K562 (cell line): ENCODE measurements around the gene HOXA11. TPM values are rescaled to one million over a fixed set of nuclear protein-coding genes. Genes with fewer than 3 reads are reported as not detected.
A peak's percentile ranks its signal among the peaks of the same experiment; 100 is the strongest.

Experiments used
- ATAC-seq: fragments of 200-7000 bp; cut with Tn5 transposase; 3 replicates; pipeline ENCODE4 v1.9.1; 2020; ENCODE audit warnings: moderate library complexity
- BruUV-seq: library from RNA; stranded (reverse); fragments of 400-500 nt; replicated peaks from 2 replicates; lab custom pipeline; 2021; lab: Mats Ljungman, UMichigan
- CTCF ChIA-PET: fragments of 300-600 bp; formaldehyde crosslinking; extraction: SDS; loops from one replicate; lab custom pipeline; 2021; ENCODE audit warnings: low intra/inter-chr PET ratio; lab: Yijun Ruan, JAX
- POLR2A ChIA-PET: fragments of 300-600, 350-650 bp; sonication (Branson Sonifier 250); formaldehyde crosslinking; extraction: SDS; loops from one replicate; lab custom pipeline; 2021; ENCODE audit warnings: antibody characterized with exemption, inconsistent platforms; lab: Yijun Ruan, JAX
- DNase-seq, 4 experiments: peaks; one replicate each; pipeline versions ENCODE4 v3.0.0 to v3.0.0-alpha.2; 2011 to 2018; ENCODE audit warnings: low spot score in 3 of 4, mixed read lengths in 3 of 4; ENCODE audit errors: extremely low read depth in 1 of 4
- FAIRE-seq: peaks from 2 replicates; lab custom pipeline; 2011; peaks lifted over from hg19 to GRCh38; lab: Jason Lieb, UNC
- H2AFZ ChIP-seq: 2 replicates; pipeline ENCODE4 v1.6.0; 2011; ENCODE audit warnings: low read depth, low read length, control low read depth, inconsistent platforms
- H3K27ac ChIP-seq: fragments of 200-600 bp; 3 replicates; pipeline ENCODE4 v1.8.0; 2011; ENCODE audit warnings: low read depth, mild to moderate bottlenecking, control low read depth, inconsistent platforms, low read length, moderate library complexity, mixed read lengths; ENCODE audit errors: extremely low read depth
- H3K27me3 ChIP-seq, 2 experiments: fragments of 300-600 bp in 1 of 2; 2 replicates in 1 of 2; 3 replicates in 1 of 2; pipeline versions ENCODE4 v1.6.0 to v1.8.0; 2011; ENCODE audit warnings: inconsistent platforms in 2 of 2, low read length in 2 of 2, mild to moderate bottlenecking in 1 of 2, mixed read lengths in 1 of 2, moderate library complexity in 1 of 2; ENCODE audit not compliant: control insufficient read depth in 2 of 2, insufficient read depth in 2 of 2
- H3K36me3 ChIP-seq: fragments of 300-600 bp; 3 replicates; pipeline ENCODE4 v1.8.0; 2011; ENCODE audit warnings: mild to moderate bottlenecking, low read length, inconsistent platforms; ENCODE audit not compliant: control insufficient read depth, insufficient read depth
- H3K4me1 ChIP-seq, 2 experiments: fragments of 200-600 bp in 1 of 2; replicated peaks in 1 of 2; 2 replicates in 1 of 2; 3 replicates in 1 of 2; pipeline versions ENCODE4 v1.5.1 to v1.8.0; 2011; ENCODE audit warnings: inconsistent platforms in 2 of 2, low read length in 2 of 2, mild to moderate bottlenecking in 1 of 2, mixed read lengths in 1 of 2, moderate library complexity in 1 of 2; ENCODE audit not compliant: control insufficient read depth in 2 of 2, insufficient read depth in 2 of 2
- H3K4me2 ChIP-seq: 2 replicates; pipeline ENCODE4 v1.6.1; 2011; ENCODE audit warnings: low read length, control low read depth, inconsistent platforms, mixed read lengths; ENCODE audit not compliant: insufficient read depth
- H3K4me3 ChIP-seq: fragments of 200-600 bp; sonication (generic), shearing (Covaris generic); 2 replicates; pipeline ENCODE4 v1.5.1; 2016; ENCODE audit warnings: control low read depth, inconsistent platforms
- H3K79me2 ChIP-seq: fragments of 200-600 bp; 3 replicates; pipeline ENCODE4 v1.8.0; 2011; ENCODE audit warnings: low read length, inconsistent platforms; ENCODE audit not compliant: control insufficient read depth, insufficient read depth
- H3K9ac ChIP-seq, 2 experiments: 2 replicates each; pipeline versions ENCODE4 v1.6.0 to v1.6.1; 2011; ENCODE audit warnings: low read depth in 2 of 2, low read length in 2 of 2, control low read depth in 1 of 2, inconsistent platforms in 1 of 2, mild to moderate bottlenecking in 1 of 2, mixed read lengths in 1 of 2; ENCODE audit not compliant: insufficient read depth in 1 of 2
- H3K9me1 ChIP-seq: one replicate; pipeline ENCODE4 v1.6.0; 2011; ENCODE audit warnings: inconsistent platforms, mild to moderate bottlenecking, low read length, moderate library complexity; ENCODE audit not compliant: control insufficient read depth, insufficient read depth
- H3K9me3 ChIP-seq: replicated peaks from 2 replicates; pipeline ENCODE4 v1.5.1; 2011; ENCODE audit warnings: low read depth, low read length, inconsistent platforms; ENCODE audit not compliant: control insufficient read depth, insufficient read depth
- H4K20me1 ChIP-seq: replicated peaks from 2 replicates; pipeline ENCODE4 v1.6.1; 2011; ENCODE audit warnings: low read length, inconsistent platforms, mixed read lengths; ENCODE audit not compliant: control insufficient read depth, insufficient read depth
- BCL6 ChIP-seq: fragments of 250-450 bp; sonication (Bioruptor Pico); IDR thresholded peaks from 2 replicates; pipeline ENCODE4 v1.4.0; 2020
- RAD21 ChIP-seq, 2 experiments: fragments of 250-450 bp in 1 of 2; fragments of 450-650 bp in 1 of 2; sonication (Bioruptor Pico) in 1 of 2; formaldehyde crosslinking in 1 of 2; IDR thresholded peaks in 1 of 2; conservative IDR thresholded peaks in 1 of 2; 2 replicates each; pipeline versions ENCODE4 v1.4.0 to v1.8.0; 2020 to 2022; ENCODE audit warnings: mild to moderate bottlenecking in 2 of 2, moderate library complexity in 1 of 2
- RB1 ChIP-seq: fragments of 450-650 bp; IDR thresholded peaks from 2 replicates; pipeline ENCODE4 v1.6.1; 2017; ENCODE audit warnings: low read depth, mild to moderate bottlenecking
- RCOR1 ChIP-seq, 2 experiments: IDR thresholded peaks; 2 replicates each; pipeline ENCODE4 v1.6.1; 2012; ENCODE audit warnings: low read depth in 2 of 2, low read length in 2 of 2, borderline replicate concordance in 1 of 2, improper control_type of control experiment in 1 of 2
- SMC3 ChIP-seq: conservative IDR thresholded peaks from 2 replicates; pipeline ENCODE4 v1.6.1; 2011; ENCODE audit warnings: low read depth, low read length, improper control_type of control experiment; ENCODE audit not compliant: insufficient read depth
- ZNF699 ChIP-seq: fragments of 250-450 bp; sonication (Bioruptor Pico); IDR thresholded peaks from 2 replicates; pipeline ENCODE4 v1.8.0; 2021; ENCODE audit warnings: mild to moderate bottlenecking, moderate library complexity; ENCODE audit not compliant: insufficient replicate concordance
- WGBS: fragments of 100-300 bp; shearing (Covaris generic); methylation state at CpG from one replicate; pipeline ENCODE4 v1.1.6; 2016; ENCODE audit warnings: low coverage, mixed read lengths; ENCODE audit not compliant: insufficient coverage; ENCODE audit errors: missing lambda C conversion rate; 5-methylcytosine and 5-hydroxymethylcytosine counted together
- in situ Hi-C: fragments of 300-500 bp; cut with MboI; formaldehyde crosslinking; loops from 4 replicates; pipeline ENCODE4 v1.15.0; 2018; ENCODE audit warnings: inconsistent platforms, mixed read lengths
- intact Hi-C: fragments of 100-400 bp; cut with micrococcal nuclease; formaldehyde crosslinking; loops from 2 replicates; pipeline ENCODE4 v1.14.2; 2022
- polyA plus RNA-seq, 8 experiments: library from polyadenylated mRNA; depleted of rRNA in 4 of 8; stranded (reverse) in 5 of 8; unstranded in 3 of 8; fragments of >200 nt; fragmentation: Nextera tagmentation in 2 of 8; fragmentation: Illumina TruSeq in 1 of 8; extraction: Ambion mirVana in 2 of 8; extraction: Trizol in 1 of 8; gene quantifications; 2 replicates each; pipeline versions ENCODE4 v1.2.1 to v1.2.3, GENCODE V29; 2011 to 2014; ENCODE audit warnings: inconsistent platforms in 1 of 8, missing spikeins in 1 of 8
- total RNA-seq, 7 experiments: library from RNA; depleted of rRNA in 6 of 7; stranded (reverse); fragments of >200 nt in 6 of 7; fragmentation: Illumina TruSeq in 2 of 7; extraction: Trizol in 2 of 7; gene quantifications; 2 replicates each; pipeline versions ENCODE4 v1.2.1 to v1.2.3, GENCODE V29; 2011 to 2021; ENCODE audit warnings: low replicate concordance in 1 of 7
- TF ChIP-seq, protein P1 (sequence below): fragments of 250-450 bp; sonication (Bioruptor Pico); IDR thresholded peaks from 2 replicates; pipeline ENCODE4 v1.8.0; 2022; ENCODE audit warnings: moderate library complexity, mild to moderate bottlenecking, inconsistent platforms
- TF ChIP-seq, protein P2 (sequence below), 3 experiments: IDR thresholded peaks in 2 of 3; conservative IDR thresholded peaks in 1 of 3; 2 replicates each; pipeline ENCODE4 v1.5.1; 2011 to 2012; ENCODE audit warnings: low read length in 3 of 3, mild to moderate bottlenecking in 3 of 3, control low read depth in 2 of 3, improper control_type of control experiment in 1 of 3, inconsistent platforms in 1 of 3, low read depth in 1 of 3, mixed read lengths in 1 of 3, moderate library complexity in 1 of 3; ENCODE audit not compliant: insufficient read depth in 2 of 3

Gene HOXA11
- total and polyA plus RNA-seq, 9 of the 15 experiments (the other 6 are each of a cell fraction or from before 2014, with no cell fraction given) = not detected

DNA sequence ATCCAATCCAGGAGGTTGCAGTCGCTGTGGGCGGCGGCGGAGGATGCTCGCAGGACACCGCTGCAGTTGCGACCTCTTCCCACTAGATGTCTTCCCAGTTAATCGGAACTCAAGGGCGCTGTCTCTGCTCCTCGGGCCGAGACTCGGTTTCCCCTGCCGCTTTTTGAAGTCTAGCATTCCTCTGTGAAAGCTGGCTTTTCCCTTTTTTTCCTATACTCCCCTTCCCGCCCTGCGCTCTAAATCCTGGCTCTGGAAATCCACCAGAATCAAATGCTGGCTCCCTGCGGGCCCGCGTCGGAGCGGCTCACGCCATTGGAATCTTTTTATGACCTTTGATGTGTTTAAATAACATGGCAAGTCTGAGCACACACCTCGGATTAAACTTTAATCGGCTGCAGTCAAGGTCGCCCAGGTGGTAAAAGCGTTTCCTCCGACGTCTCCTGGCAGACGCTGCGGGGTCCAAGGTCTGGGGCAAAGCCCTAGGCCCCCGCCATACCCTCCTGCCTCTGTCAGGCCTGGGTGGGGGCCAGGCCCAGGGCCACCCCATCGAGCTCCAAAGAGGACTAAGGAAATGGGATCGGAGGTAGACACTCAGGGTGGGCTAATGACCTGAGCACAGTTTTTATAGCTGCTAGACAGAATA is 25.5 kb upstream of the HOXA11 start:
- ChIA-PET CTCF (interaction anchor here (0.6 kb wide), 1 partner anchor 14 kb away, joined by 3 read pairs; no protein-coding TSS in a partner anchor), POLR2A (interaction anchor here (0.6 to 0.7 kb wide), 2 partner anchors 32 to 216 kb away, joined by 3 read pairs; no protein-coding TSS in a partner anchor)
- DNase-seq = peak; percentile 48 to 68 (median 64)
- Histone ChIP-seq H3K9ac (no peak overlapping the region), H3K36me3 (no peaks in the 10 kb centered on the region), H3K79me2 (no peaks in the 10 kb centered on the region), H3K27ac (no peak overlapping the region), H3K9me3 (no peaks in the 10 kb centered on the region), H2AFZ (no peak overlapping the region; the same call in 1 of the 2 replicates), H3K4me2 (no peak overlapping the region), H3K4me1 (peaks cover 0 to 15% of the 10 kb centered on the region in 2 experiments; a peak in 1 of 5 replicates), H3K4me3 (no peak overlapping the region), H3K27me3 (peaks cover 44 to 70% of the 10 kb centered on the region in 2 experiments), H4K20me1 (peaks cover 7% of the 10 kb centered on the region; the same call in 1 of the 2 replicates), H3K9me1 (no peaks in the 10 kb centered on the region)
- FAIRE-seq = peak; percentile 63
- in situ Hi-C loops (no loop called here), intact Hi-C loops (loop anchor here (2.0 to 5.0 kb wide), 2 partner anchors 367 to 452 kb away; partner anchors contain the start of gene HIBADH)
- ATAC-seq = peak; percentile 91
- no TSS peak for BruUV-seq
- WGBS = 19% methylated on average over 31 of the region's 32 CpGs
- TF ChIP-seq BCL6 (CRISPR knock-in tag) = no peak
- 0 out of 4 replicates have a peak, but pooled peaks of 1 of the 2 experiments have one; percentile 29 for TF ChIP-seq RCOR1 (IDR thresholded peaks at IDR 0.05; ENCODE audit: borderline replicate concordance in 1 of 2, low read depth in 2 of 2, low read length in 2 of 2)
- no peak for TF ChIP-seq RB1
- TF ChIP-seq RAD21 (CRISPR knock-in tag; conservative IDR thresholded peaks at IDR 0.05 in 1 of 2, IDR thresholded peaks at IDR 0.05 in 1 of 2) = peak; percentile 29 to 59; a peak in 3 of 4 replicates
- TF ChIP-seq SMC3 = peak; percentile 62
- TF ChIP-seq, protein P1, sequence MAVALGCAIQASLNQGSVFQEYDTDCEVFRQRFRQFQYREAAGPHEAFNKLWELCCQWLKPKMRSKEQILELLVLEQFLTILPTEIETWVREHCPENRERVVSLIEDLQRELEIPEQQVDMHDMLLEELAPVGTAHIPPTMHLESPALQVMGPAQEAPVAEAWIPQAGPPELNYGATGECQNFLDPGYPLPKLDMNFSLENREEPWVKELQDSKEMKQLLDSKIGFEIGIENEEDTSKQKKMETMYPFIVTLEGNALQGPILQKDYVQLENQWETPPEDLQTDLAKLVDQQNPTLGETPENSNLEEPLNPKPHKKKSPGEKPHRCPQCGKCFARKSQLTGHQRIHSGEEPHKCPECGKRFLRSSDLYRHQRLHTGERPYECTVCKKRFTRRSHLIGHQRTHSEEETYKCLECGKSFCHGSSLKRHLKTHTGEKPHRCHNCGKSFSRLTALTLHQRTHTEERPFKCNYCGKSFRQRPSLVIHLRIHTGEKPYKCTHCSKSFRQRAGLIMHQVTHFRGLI = no peak
- TF ChIP-seq ZNF699 (CRISPR knock-in tag) = no peak
- TF ChIP-seq, protein P2, sequence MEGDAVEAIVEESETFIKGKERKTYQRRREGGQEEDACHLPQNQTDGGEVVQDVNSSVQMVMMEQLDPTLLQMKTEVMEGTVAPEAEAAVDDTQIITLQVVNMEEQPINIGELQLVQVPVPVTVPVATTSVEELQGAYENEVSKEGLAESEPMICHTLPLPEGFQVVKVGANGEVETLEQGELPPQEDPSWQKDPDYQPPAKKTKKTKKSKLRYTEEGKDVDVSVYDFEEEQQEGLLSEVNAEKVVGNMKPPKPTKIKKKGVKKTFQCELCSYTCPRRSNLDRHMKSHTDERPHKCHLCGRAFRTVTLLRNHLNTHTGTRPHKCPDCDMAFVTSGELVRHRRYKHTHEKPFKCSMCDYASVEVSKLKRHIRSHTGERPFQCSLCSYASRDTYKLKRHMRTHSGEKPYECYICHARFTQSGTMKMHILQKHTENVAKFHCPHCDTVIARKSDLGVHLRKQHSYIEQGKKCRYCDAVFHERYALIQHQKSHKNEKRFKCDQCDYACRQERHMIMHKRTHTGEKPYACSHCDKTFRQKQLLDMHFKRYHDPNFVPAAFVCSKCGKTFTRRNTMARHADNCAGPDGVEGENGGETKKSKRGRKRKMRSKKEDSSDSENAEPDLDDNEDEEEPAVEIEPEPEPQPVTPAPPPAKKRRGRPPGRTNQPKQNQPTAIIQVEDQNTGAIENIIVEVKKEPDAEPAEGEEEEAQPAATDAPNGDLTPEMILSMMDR (IDR thresholded peaks at IDR 0.05 in 2 of 3, conservative IDR thresholded peaks at IDR 0.05 in 1 of 3; ENCODE audit: insufficient read depth in 2 of 3, low read depth in 1 of 3, low read length in 3 of 3) = peak; percentile 63 to 73 (median 63)
